Muscle of leg (tissue), 11 donors: ENCODE results near the gene FILIP1L. TPM values are rescaled to one million over a fixed set of nuclear protein-coding genes. Genes with fewer than 3 reads are reported as not detected.
"Not testable (repeated sequence)": the region's sequence is repeated elsewhere in the genome, so short reads cannot be mapped to it uniquely, and the experiment has no call there.

Experiments used
- DNase-seq: peaks from one replicate; pipeline ENCODE4 v3.0.0; 2013
- H3K27ac ChIP-seq: one replicate; pipeline ENCODE4 v1.5.1; 2013; ENCODE audit warnings: mild to moderate bottlenecking, low read length, control low read depth
- H3K27me3 ChIP-seq: one replicate; pipeline ENCODE4 v1.6.1; 2013; ENCODE audit warnings: low read length; ENCODE audit not compliant: control insufficient read depth, insufficient read depth
- H3K36me3 ChIP-seq: one replicate; pipeline ENCODE4 v1.6.1; 2013; ENCODE audit warnings: low read length; ENCODE audit not compliant: control insufficient read depth, insufficient read depth
- H3K4me1 ChIP-seq: one replicate; pipeline ENCODE4 v1.6.1; 2013; ENCODE audit warnings: low read length; ENCODE audit not compliant: control insufficient read depth, insufficient read depth
- H3K4me3 ChIP-seq: one replicate; pipeline ENCODE4 v1.5.1; 2013; ENCODE audit warnings: low read length, control low read depth
- H3K9me3 ChIP-seq: replicated peaks from 2 replicates; pipeline ENCODE4 v1.6.1; 2013; ENCODE audit warnings: low read depth, low read length; ENCODE audit not compliant: control insufficient read depth
- WGBS: methylation state at CpG from one replicate; pipeline ENCODE4 v1.1.5; 2013; ENCODE audit warnings: missing lambda C conversion rate; ENCODE audit not compliant: insufficient coverage; 5-methylcytosine and 5-hydroxymethylcytosine counted together
- polyA plus RNA-seq, 8 donors: library from polyadenylated mRNA; unstranded; fragments of 120-200 nt; gene quantifications; one replicate each; pipeline versions ENCODE4 v1.2.1 to v1.2.3, GENCODE V29; 2013; ENCODE audit warnings: inconsistent platforms in 1 of 8, low replicate concordance in 1 of 8; ENCODE audit not compliant: insufficient read length in 8 of 8, insufficient read depth in 1 of 8
- total RNA-seq: library from RNA; stranded (reverse); fragments of 120-200 nt; gene quantifications from one replicate; pipeline ENCODE4 v1.2.4, GENCODE V29; 2013

FILIP1L gene
- total and polyA plus RNA-seq, 9 donors: 30.0 to 72.9 (median 51.2) TPM

DNA sequence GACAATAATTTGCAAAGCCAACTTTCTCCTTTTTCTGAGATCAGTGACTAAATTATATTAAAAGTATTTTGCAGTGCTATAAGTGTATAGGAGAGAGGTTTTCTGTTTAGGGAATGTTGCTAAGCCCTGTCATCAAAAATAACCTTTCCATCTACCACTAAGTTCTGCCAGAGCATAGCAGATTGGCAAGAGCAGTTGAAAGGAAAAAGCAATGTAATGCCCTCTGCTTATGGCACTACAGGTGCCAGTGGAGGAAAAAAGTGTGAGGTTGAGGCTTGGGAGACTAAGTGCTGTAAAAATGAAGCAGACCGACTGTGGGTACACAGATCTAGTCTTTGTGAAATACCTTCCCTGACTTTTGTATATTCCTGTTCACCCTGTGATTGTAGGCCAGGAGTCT is 11.5 kb downstream of the FILIP1L start:
- Histone ChIP-seq H3K27ac (no peak overlapping the region), H3K4me3 (no peak overlapping the region)
- no CpG with 5 or more reads among the region's 1 CpG for WGBS

DNA sequence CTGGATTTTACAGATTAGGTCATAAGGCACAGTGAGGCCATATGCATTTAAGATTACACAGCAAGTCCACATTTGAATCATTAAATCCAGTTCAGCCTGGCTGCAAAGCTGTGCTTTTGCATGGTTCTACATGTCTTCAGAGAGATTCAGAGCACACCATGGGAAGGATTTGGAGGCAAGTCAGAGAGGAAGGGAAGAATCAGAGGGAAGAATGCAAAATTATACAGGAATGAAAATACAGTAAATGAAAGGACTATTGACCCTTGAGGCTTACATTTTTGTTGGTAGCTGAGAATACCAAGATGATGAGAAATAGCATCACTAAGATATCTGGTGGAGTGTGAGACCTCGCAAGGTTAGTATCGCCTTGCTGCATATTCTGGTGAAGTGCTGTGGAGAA is 13.9 kb downstream of the FILIP1L start:
- peak; percentile 53 for DNase-seq
- Histone ChIP-seq H3K4me3 (no peak overlapping the region), H3K27ac (no peak overlapping the region)

More for the DNA sequence above, 11.5 kb downstream of the FILIP1L start:
- Histone ChIP-seq H3K27me3 (no peaks in the 10 kb centered on the region), H3K4me1 (peaks cover 22% of the 10 kb centered on the region), H3K36me3 (peaks cover 2% of the 10 kb centered on the region), H3K9me3 (no peaks in the 10 kb centered on the region)
- DNase-seq: no peak

GRCh38 chr3:100099621-100100020 is 14.7 kb downstream of the FILIP1L start:
- no peak overlapping the region for H3K4me3 ChIP-seq
- no peaks in the 10 kb centered on the region for H3K27me3 ChIP-seq
- no peak overlapping the region for H3K27ac ChIP-seq

More for the DNA sequence above, 13.9 kb downstream of the FILIP1L start:
- no peaks in the 10 kb centered on the region for H3K9me3 ChIP-seq
- H3K36me3 ChIP-seq: peaks cover 2% of the 10 kb centered on the region
- H3K27me3 ChIP-seq: no peaks in the 10 kb centered on the region
- 95% methylated on average over 2 of the region's 2 CpGs for WGBS
- peaks cover 14% of the 10 kb centered on the region for H3K4me1 ChIP-seq

DNA sequence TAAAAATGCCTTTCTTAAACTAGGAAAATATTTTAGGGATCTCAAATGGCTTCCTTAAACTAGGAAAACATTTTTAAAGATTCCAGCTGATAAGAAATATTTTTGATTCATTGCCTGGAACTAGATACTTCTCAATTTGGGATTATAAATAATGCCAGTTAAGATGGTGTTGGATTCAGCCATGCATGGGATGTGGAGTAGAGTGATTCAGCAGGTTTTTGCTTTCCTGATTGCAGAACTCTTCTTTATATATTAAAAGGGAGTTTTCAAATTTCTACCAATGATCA is 15.6 kb downstream of the FILIP1L start:
- Histone ChIP-seq H3K4me3 (no peak overlapping the region), H3K27me3 (no peaks in the 10 kb centered on the region), H3K9me3 (no peaks in the 10 kb centered on the region), H3K36me3 (peaks cover 2% of the 10 kb centered on the region), H3K4me1 (peaks cover 8% of the 10 kb centered on the region), H3K27ac (no peak overlapping the region)
- no peak for DNase-seq

More at GRCh38 chr3:100099621-100100020, 14.7 kb downstream of the FILIP1L start:
- H3K9me3 ChIP-seq: no peaks in the 10 kb centered on the region
- no peak for DNase-seq
- peaks cover 14% of the 10 kb centered on the region for H3K4me1 ChIP-seq
- H3K36me3 ChIP-seq: peaks cover 2% of the 10 kb centered on the region
- WGBS: 100% methylated on average over 1 of the region's 2 CpGs

- no peak overlapping the region for H3K4me3 ChIP-seq
- DNase-seq: no peak
- no peaks in the 10 kb centered on the region for H3K9me3 ChIP-seq
- H3K27ac ChIP-seq: no peak overlapping the region
- peaks cover under 1% of the 10 kb centered on the region for H3K36me3 ChIP-seq
- WGBS: no CpG with 5 or more reads among the region's 6 CpGs
- H3K27me3 ChIP-seq: no peaks in the 10 kb centered on the region
- peaks cover 5% of the 10 kb centered on the region for H3K4me1 ChIP-seq
These were observed 16.1 kb downstream of the FILIP1L start for GRCh38 chr3:100097919-100098783.

DNA sequence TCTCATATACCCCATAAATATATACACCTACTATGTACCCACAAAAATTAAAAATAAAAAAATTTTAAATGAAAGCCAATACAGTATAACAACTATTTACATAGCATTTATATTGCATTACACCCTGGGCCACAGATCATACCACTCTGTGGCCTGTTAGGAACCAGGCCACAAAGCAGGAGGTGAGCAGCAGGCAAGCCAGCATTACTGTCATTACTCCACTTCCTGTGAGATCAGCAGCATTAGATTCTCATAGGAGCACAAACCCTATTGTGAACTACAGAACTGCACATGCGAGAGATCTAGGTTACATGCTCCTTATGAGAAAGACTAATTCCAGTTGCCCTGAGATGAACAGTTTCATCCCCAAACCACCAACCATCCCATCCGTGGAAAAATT is 17.4 kb downstream of the FILIP1L start:
- no peaks in the 10 kb centered on the region for H3K27me3 ChIP-seq
- no peaks in the 10 kb centered on the region for H3K9me3 ChIP-seq
- H3K4me3 ChIP-seq: no peak overlapping the region
- H3K36me3 ChIP-seq: no peaks in the 10 kb centered on the region
- no CpG with 5 or more reads among the region's 2 CpGs for whole genome bisulfite sequencing
- H3K27ac ChIP-seq: no peak overlapping the region
- no peak for DNase-seq
- peaks cover 2% of the 10 kb centered on the region for H3K4me1 ChIP-seq

DNA sequence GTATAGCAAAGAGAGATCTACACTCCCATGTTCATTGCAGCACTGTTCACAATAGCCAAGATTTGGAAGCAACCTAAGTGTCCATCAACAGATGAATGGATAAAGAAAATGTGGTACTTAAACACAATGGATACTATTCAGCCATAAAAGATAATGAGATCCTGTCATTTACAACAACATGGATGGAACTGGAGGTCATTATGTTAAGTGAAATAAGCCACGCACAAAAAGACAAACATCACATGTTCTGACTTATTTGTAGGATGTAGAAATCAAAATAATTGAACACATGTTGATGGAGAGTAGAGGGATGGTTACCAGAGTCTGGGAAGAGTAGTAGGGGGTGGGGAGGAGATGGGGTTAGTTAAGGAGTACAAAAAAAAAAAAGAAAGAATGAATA is 18.0 kb downstream of the FILIP1L start:
- not testable (repeated sequence) for H3K27me3 ChIP-seq, H3K4me3 ChIP-seq, H3K36me3 ChIP-seq, H3K9me3 ChIP-seq, H3K27ac ChIP-seq, DNase-seq, H3K4me1 ChIP-seq
- no CpG with 5 or more reads among the region's 1 CpG for WGBS

DNA sequence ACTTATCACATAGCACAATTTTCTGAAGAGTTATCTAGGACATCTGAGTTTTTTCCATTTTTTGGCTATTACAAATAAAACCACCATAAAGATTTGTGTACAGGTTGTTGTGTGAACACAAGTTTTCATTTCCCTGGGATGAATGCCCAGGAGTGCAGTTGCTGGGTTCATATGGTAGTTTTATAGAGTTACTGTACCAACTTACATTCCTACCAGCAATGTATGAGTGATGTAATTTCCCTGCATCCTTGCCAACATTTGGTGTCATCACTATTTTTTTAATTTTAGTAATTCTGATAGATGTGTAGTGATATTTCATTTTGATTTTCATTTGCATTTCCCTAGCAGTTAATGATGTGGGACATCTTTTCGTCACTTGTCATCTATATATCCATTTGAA is 20.5 kb downstream of the FILIP1L start:
- WGBS: no CpG with 5 or more reads among the region's 1 CpG
- no peaks in the 10 kb centered on the region for H3K27me3 ChIP-seq
- H3K27ac ChIP-seq: no peak overlapping the region
- no peaks in the 10 kb centered on the region for H3K9me3 ChIP-seq
- H3K4me3 ChIP-seq: no peak overlapping the region
- no peak for DNase-seq
- H3K4me1 ChIP-seq: peaks cover 10% of the 10 kb centered on the region
- no peaks in the 10 kb centered on the region for H3K36me3 ChIP-seq

DNA sequence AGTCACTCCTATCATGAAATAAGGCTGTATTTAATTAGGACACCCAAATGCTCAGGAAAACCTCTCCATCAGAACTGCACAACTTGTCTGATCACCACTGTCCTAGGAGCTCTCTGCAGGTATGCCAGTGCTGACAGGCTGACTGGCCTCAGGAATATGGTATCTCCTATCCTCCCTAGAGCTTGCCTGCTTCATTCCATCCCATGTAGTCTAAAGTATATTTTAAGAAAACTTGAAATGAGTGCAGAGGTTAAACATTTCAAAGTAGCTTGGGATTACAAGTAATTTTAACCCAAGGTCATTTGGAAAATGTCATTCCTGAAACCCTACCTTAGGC is 23.7 kb downstream of the FILIP1L start:
- Histone ChIP-seq H3K4me3 (no peak overlapping the region), H3K4me1 (peaks cover 9% of the 10 kb centered on the region)

GRCh38 chr3:100089812-100090668 is 24.3 kb downstream of the FILIP1L start:
- no peak overlapping the region for H3K4me3 ChIP-seq
- no peaks in the 10 kb centered on the region for H3K9me3 ChIP-seq
- no peaks in the 10 kb centered on the region for H3K36me3 ChIP-seq
- H3K27ac ChIP-seq: peak overlapping the region; percentile 53
- H3K4me1 ChIP-seq: peaks cover 9% of the 10 kb centered on the region
- no peaks in the 10 kb centered on the region for H3K27me3 ChIP-seq
- 56% methylated on average over 3 of the region's 7 CpGs for WGBS
- DNase-seq: peak; percentile 85

More for the DNA sequence above, 23.7 kb downstream of the FILIP1L start:
- H3K9me3 ChIP-seq: no peaks in the 10 kb centered on the region
- H3K27ac ChIP-seq: peak overlapping the region; percentile 21
- no peak for DNase-seq
- H3K27me3 ChIP-seq: no peaks in the 10 kb centered on the region
- H3K36me3 ChIP-seq: no peaks in the 10 kb centered on the region
